Keratinocyte (primary cell): ENCODE measurements around the gene PDHA1. TPM values are rescaled to one million over a fixed set of nuclear protein-coding genes. Genes with fewer than 3 reads are reported as not detected.

ENCODE experiments used
- DNase-seq: peaks from one replicate; pipeline ENCODE4 v3.0.0-alpha.2; 2011; ENCODE audit warnings: low read depth, missing footprints, low spot score
- FAIRE-seq: peaks from 2 replicates; lab custom pipeline; 2011; peaks lifted over from hg19 to GRCh38; lab: Jason Lieb, UNC
- H2AFZ ChIP-seq: 2 replicates; pipeline ENCODE4 v1.6.0; 2012; ENCODE audit warnings: low read length, control low read depth, inconsistent platforms; ENCODE audit not compliant: control insufficient read depth
- H3K27ac ChIP-seq: 2 replicates; pipeline ENCODE4 v1.5.1; 2011; ENCODE audit warnings: low read length; ENCODE audit not compliant: control insufficient read depth, insufficient read depth
- H3K27me3 ChIP-seq: 3 replicates; pipeline ENCODE4 v1.6.0; 2011; ENCODE audit warnings: low read length; ENCODE audit not compliant: control insufficient read depth, insufficient read depth; ENCODE audit errors: extremely low read depth
- H3K36me3 ChIP-seq, 2 experiments: 2 replicates in 1 of 2; 3 replicates in 1 of 2; pipeline ENCODE4 v1.5.1; 2011; ENCODE audit warnings: low read length in 2 of 2, mild to moderate bottlenecking in 1 of 2; ENCODE audit not compliant: control insufficient read depth in 2 of 2, insufficient read depth in 2 of 2; ENCODE audit errors: extremely low read depth in 1 of 2
- H3K4me1 ChIP-seq: 3 replicates; pipeline ENCODE4 v1.5.1; 2011; ENCODE audit warnings: low read length; ENCODE audit not compliant: control insufficient read depth, insufficient read depth; ENCODE audit errors: extremely low read depth
- H3K4me2 ChIP-seq: 3 replicates; pipeline ENCODE4 v1.6.0; 2011; ENCODE audit warnings: low read depth, low read length; ENCODE audit not compliant: control insufficient read depth, insufficient read depth; ENCODE audit errors: extremely low read depth
- H3K4me3 ChIP-seq, 3 experiments: fragments of 200-600 bp in 1 of 3; sonication (generic) in 1 of 3; 2 replicates in 2 of 3; 3 replicates in 1 of 3; pipeline ENCODE4 v1.5.1; 2011 to 2016; ENCODE audit warnings: low read length in 3 of 3, mild to moderate bottlenecking in 3 of 3, control low read depth in 2 of 3, inconsistent platforms in 1 of 3, low read depth in 1 of 3, mixed read lengths in 1 of 3, mixed run types in 1 of 3, moderate library complexity in 1 of 3; ENCODE audit not compliant: control insufficient read depth in 2 of 3, insufficient read depth in 2 of 3; ENCODE audit errors: extremely low read depth in 1 of 3
- H3K79me2 ChIP-seq: 2 replicates; pipeline ENCODE4 v1.6.0; 2012; ENCODE audit warnings: low read length; ENCODE audit not compliant: control insufficient read depth, insufficient read depth
- H3K9ac ChIP-seq: 3 replicates; pipeline ENCODE4 v1.6.0; 2011; ENCODE audit warnings: low read length; ENCODE audit not compliant: control insufficient read depth, insufficient read depth; ENCODE audit errors: extremely low read depth
- H3K9me1 ChIP-seq: 3 replicates; pipeline ENCODE4 v1.6.0; 2011; ENCODE audit warnings: low read length; ENCODE audit not compliant: control insufficient read depth, insufficient read depth; ENCODE audit errors: extremely low read depth
- H3K9me3 ChIP-seq: 2 replicates; pipeline ENCODE4 v1.5.1; 2012; ENCODE audit warnings: low read depth, low read length; ENCODE audit not compliant: control insufficient read depth
- H4K20me1 ChIP-seq: 3 replicates; pipeline ENCODE4 v1.6.0; 2011; ENCODE audit warnings: low read length; ENCODE audit not compliant: control insufficient read depth, insufficient read depth; ENCODE audit errors: extremely low read depth
- CTCF ChIP-seq, 3 experiments: IDR thresholded peaks in 1 of 3; conservative IDR thresholded peaks in 1 of 3; optimal IDR thresholded peaks in 1 of 3; 2 replicates in 2 of 3; 3 replicates in 1 of 3; pipeline versions ENCODE3 to v1.5.1; 2011; ENCODE audit warnings: low read length in 3 of 3, mild to moderate bottlenecking in 3 of 3, moderate library complexity in 2 of 3, control low read depth in 1 of 3, inconsistent platforms in 1 of 3; ENCODE audit not compliant: insufficient read depth in 2 of 3; ENCODE audit errors: extremely low read depth in 1 of 3
- EZH2 ChIP-seq: IDR thresholded peaks from one replicate; pipeline ENCODE4 v1.6.1; 2012; ENCODE audit warnings: inconsistent platforms, mild to moderate bottlenecking, low read length, moderate library complexity
- dilution Hi-C: fragments of 300-500 bp; cut with MboI; formaldehyde crosslinking; loops from one replicate; pipeline ENCODE4 v1.7.0; 2020; ENCODE audit warnings: low sequenced_read_pairs; ENCODE audit not compliant: extremely low pct_ligation_motif_present
- polyA plus RNA-seq, 5 experiments: library from polyadenylated mRNA; depleted of rRNA in 3 of 5; stranded (reverse) in 3 of 5; stranded (forward) in 1 of 5; unstranded in 1 of 5; fragments of >200 nt; gene quantifications; 1 replicate in 1 of 5; 2 replicates in 3 of 5; 3 replicates in 1 of 5; pipeline versions ENCODE4 v1.2.1 to v1.2.3, GENCODE V29; 2011 to 2012; ENCODE audit warnings: missing spikeins in 2 of 5, low read depth in 1 of 5, low replicate concordance in 1 of 5

Gene PDHA1
- polyA plus RNA-seq, 1 donor (not counting 4 experiments of a cell fraction or from before 2014, with no cell fraction given), result 236 TPM

GRCh38 chrX:19354625-19355024 is 10.9 kb downstream of the PDHA1 start:
- no peaks in the 10 kb centered on the region for H3K9me1 ChIP-seq
- H3K4me3 ChIP-seq, result no peak overlapping the region
- FAIRE-seq (no peak), DNase-seq (no peak)
- no peaks in the 10 kb centered on the region for H3K9me3 ChIP-seq
- TF ChIP-seq CTCF (optimal IDR thresholded peaks at IDR 0.05 in 1 of 3, IDR thresholded peaks at IDR 0.05 in 1 of 3, conservative IDR thresholded peaks at IDR 0.05 in 1 of 3; ENCODE audit: extremely low read depth in 1 of 3, insufficient read depth in 2 of 3, low read length in 3 of 3), result no peak
- no peaks in the 10 kb centered on the region for H4K20me1 ChIP-seq
- no peak overlapping the region for H3K4me2 ChIP-seq
- no peak overlapping the region for H3K27ac ChIP-seq
- no peaks in the 10 kb centered on the region for H3K4me1 ChIP-seq
- H3K9ac ChIP-seq, result no peak overlapping the region
- H3K79me2 ChIP-seq, result no peaks in the 10 kb centered on the region
- H2AFZ ChIP-seq, result no peak overlapping the region
- dilution Hi-C loops, result no loop called here
- no peaks in the 10 kb centered on the region for H3K27me3 ChIP-seq
- peaks cover 0 to 19% of the 10 kb centered on the region in 2 experiments for H3K36me3 ChIP-seq

DNA sequence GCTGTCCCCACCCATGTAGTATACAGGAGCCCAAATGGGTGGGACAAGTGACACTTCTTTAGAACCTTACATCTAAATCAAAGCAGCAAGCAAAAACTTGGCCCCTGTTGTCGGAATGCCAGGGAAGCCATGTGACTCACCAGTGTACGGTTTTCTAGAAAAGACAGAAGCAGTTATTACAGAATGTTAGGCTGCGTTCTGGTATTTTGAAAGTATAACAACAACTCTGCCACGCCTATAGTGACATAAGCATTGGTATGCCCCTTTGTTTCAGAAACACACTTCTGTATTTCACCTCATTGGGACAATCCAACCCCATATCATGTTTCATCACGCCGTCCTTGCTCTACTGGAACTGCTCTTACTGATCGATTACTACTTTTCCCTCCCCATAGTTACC is 14.8 kb downstream of the PDHA1 start:
- no peaks in the 10 kb centered on the region for H4K20me1 ChIP-seq
- no peaks in the 10 kb centered on the region for H3K4me1 ChIP-seq
- no peak overlapping the region for H3K9ac ChIP-seq
- no peak overlapping the region for H2AFZ ChIP-seq
- no peaks in the 10 kb centered on the region for H3K27me3 ChIP-seq
- no peak overlapping the region for H3K4me3 ChIP-seq
- no peak overlapping the region for H3K4me2 ChIP-seq
- peaks cover 6 to 8% of the 10 kb centered on the region in 2 experiments for H3K36me3 ChIP-seq
- no peaks in the 10 kb centered on the region for H3K79me2 ChIP-seq
- no peaks in the 10 kb centered on the region for H3K9me1 ChIP-seq
- H3K27ac ChIP-seq, result no peak overlapping the region
- no peak for FAIRE-seq
- H3K9me3 ChIP-seq, result no peaks in the 10 kb centered on the region
- no peak for TF ChIP-seq CTCF (optimal IDR thresholded peaks at IDR 0.05 in 1 of 3, IDR thresholded peaks at IDR 0.05 in 1 of 3, conservative IDR thresholded peaks at IDR 0.05 in 1 of 3; ENCODE audit: extremely low read depth in 1 of 3, insufficient read depth in 2 of 3, low read length in 3 of 3)
- no peak for TF ChIP-seq EZH2
- dilution Hi-C loops, result no loop called here
- DNase-seq, result no peak
